GM19099 (cell line): Measurements from ENCODE around the gene FZR1.

Experiments
- POLR2A ChIP-seq: IDR thresholded peaks from 3 replicates; pipeline ENCODE4 v1.6.1; 2011; ENCODE audit warnings: low read depth; ENCODE audit not compliant: insufficient read length; ENCODE audit errors: extremely low read depth

FZR1 gene

GRCh38 chr19:3538258-3538929 lies 32.3 kb downstream of the FZR1 start:
- TF ChIP-seq POLR2A, result no peak

- no peak for TF ChIP-seq POLR2A
Observed at GRCh38 chr19:3538965-3539755, 33.0 kb downstream of the FZR1 start, which contains the start of gene TEKTIP1. Gene TEKTIP1, plus strand, starts transcription at chr19:3539174. Its CDS starts 4 bp downstream, at chr19:3539178.

DNA sequence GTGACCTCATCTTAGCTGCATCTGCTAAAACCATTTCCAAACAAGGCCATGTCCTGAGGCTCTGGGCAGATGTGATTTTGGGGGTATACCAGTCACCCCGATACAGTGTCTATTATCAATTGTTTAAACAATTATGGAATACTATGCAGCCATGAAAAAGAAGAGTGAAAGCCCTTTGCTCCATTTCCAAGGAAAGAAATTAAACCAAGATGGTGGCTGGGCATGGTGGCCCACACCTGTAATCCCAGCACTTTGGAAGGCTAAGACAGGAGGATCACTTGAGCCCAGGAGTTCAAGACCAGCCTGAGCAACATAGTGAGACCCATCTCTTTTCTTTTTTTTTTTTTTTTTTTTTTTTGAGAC lies 33.6 kb downstream of the FZR1 start:
- no peak for TF ChIP-seq POLR2A

DNA sequence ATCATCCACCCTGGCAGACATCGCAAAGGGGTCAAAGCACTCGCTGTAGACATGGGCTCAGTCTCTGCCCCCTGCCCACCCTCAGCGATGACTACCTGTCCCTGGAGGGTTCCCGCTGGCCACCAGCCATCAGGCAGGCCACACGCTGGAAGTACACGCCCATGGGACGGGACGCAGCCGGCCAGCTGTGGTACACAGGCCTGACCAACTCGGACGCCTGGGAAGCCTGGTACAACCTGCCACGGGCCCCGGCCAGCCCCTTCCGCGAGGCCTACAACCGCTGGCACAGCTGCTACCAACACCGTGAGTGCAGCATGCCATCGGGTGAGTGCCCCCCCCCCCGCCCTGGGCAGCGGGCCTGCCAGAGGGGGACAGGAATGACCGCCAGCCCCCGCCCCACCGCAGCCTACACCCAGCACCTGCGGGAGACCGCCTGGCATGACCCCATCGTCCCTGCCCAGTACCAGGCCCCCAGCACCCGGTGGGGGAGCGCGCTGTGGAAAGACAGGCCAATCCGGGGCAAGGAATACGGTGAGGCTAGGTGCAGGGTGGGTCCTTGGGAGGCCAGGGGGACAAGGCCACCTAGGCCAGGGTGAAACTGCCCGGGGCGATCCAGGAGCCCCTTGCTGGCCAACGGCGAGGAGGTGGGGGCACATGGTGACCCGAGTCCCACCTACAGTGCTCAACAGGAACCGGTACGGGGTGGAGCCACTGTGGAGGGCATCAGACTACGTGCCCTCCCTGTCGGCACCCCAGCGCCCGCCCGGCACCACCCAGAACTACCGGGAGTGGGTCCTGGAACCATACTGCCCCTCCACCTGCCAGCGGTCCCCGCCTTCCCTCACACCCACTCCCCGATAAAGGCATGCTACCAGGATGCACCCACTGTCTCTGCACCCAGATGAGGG lies 37.3 kb downstream of the FZR1 start:
- no peak for TF ChIP-seq POLR2A

DNA sequence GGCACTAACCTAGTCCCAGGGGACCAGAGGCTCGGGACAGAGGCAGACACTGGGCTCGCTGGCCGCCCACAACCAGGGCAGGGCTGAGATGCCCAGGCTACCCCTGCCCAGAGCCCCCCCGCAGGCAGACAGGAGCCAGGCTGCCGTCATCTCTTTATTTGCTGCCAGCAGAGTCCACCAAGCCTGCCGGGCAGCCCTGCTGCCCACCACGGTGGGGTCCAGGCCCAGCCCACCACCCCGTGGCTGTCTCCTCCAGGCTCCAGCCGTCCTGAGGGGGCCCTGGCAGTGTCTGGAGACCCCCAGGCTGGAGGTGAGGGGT lies 37.9 kb downstream of the FZR1 start:
- no peak for TF ChIP-seq POLR2A

DNA sequence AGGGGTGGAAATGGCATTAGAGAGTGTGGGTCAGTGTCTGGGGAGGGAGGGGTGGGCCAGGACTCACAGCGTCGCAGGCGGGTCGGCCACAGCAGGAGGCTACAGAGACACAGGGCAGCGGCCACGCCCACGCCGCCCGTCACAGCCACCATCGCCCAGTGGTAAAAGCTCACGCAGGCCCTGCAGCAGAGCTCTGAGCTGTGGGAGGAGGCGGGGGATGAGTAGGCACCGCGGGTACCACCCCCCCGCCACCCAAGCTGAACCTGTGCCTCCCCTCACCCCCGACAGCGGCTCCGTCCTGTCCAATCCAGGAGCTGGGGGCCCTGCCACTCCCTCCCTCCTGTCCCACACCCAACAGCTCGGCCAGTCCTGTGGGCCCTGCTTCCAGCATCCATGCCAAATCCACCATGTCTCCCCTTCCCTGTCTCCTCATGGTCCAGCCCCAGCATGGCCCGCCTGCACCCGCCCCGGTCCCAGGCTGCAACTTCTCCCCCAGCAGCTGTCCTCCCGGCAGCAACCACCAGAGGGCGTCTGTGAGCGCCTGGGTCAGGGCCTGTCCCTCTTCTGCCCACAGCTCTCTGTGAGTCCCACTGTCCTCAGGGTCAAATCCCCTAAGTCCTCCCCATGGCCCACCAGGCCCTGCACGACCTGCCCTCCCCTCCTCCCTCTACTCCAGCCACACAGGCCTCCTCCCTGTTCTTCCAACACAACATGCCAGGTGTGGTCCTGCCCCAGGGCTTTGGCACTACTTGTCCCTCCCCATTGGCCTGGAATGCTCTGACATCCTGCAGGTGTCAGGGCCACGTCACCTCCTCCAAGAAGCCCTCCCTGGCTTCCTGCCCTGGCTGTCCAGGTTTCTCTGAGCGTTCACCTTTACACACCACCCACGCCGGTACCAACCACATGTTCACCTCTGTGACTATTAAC lies 38.9 kb downstream of the FZR1 start:
- TF ChIP-seq POLR2A, result no peak

DNA sequence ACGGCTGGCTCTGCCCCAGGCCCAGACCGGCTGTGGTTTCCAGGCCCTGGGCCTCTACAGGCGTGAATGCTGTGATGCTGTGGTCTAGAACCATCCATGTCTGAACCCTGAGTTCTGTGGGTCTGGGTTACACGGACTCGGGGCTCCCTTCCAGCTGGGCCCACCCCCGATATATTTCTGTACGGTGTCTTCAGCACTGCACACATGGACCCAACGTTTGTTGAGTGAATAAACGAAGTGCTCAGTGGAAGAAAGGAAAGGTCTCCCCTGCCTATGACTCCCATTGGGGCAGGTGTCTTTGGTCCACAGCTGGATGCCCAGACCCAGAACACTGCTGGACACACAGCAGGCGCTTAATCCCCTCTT lies 39.5 kb downstream of the FZR1 start:
- no peak for TF ChIP-seq POLR2A

GRCh38 chr19:3546119-3546518 lies 40.0 kb downstream of the FZR1 start:
- no peak for TF ChIP-seq POLR2A

DNA sequence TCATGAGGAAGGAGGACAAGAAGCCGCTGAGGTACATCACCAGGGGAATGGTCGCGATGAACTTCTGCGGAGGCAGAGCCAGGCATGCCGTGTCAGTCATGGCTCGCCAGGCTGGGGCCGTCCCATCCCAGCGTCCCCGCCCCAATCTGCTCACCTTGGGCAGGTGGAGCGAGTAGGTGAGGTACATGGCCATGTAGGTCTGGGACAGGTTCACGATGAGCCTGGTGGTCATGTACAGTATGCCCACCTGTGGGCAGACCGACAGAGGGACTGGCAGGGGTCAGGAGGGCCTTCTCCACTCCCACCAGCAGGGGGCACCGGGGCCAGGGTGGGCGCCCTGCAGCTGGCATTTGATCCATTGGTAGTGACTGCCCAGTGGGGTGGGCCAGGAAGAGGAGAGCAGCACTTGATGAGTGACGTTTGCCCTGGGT lies 41.2 kb downstream of the FZR1 start:
- TF ChIP-seq POLR2A, result no peak

DNA sequence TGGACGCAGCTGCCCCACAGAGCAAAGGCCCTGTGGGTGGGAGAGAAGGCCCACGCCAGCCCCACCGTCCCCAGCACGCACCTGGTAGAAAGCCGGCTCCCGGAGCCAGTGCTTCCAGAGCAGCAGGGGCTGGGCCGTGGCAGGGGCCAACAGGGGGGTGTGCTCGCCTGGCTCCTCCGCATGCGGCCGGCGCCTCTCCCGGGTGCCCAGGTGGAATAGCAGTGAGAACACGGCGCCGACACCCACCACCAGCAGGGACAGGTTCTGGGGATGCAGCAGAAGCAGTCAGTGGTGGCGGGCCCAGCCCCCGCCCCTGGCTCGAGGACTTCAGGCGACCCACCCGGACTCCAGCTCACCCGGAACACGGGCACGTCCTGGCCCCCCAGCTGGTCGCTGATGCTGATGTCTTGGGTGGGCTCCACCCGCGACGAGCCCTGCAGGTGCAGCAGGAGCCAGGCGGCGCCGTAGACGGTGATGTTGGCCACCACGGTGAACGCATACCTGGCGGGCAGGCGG lies 41.7 kb downstream of the FZR1 start:
- no peak for TF ChIP-seq POLR2A

- TF ChIP-seq POLR2A, result no peak
Observed at GRCh38 chr19:3548606-3549005, 42.5 kb downstream of the FZR1 start.

DNA sequence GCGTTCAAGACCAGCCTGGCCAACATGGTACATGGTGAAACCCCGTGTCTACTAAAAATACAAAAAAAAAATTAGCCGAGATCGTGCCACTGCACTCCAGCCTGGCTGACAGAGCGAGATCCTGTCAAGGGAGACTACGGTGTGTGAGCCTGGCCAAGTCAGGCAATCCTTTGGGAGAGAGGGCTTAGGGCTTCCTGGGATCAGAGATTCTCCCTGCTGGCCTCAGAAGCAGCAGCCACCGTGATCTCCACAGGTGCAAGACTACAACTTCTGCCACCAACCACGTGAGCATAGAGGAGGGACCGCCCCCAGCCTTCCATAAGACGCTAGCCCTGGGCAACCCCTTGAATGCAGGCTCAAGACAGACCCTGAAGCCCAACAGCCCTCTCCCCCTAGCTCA lies 43.7 kb downstream of the FZR1 start:
- TF ChIP-seq POLR2A, result no peak

- no peak for TF ChIP-seq POLR2A
Observed at GRCh38 chr19:3550947-3551791, 45.1 kb downstream of the FZR1 start.

- TF ChIP-seq POLR2A, result no peak
Observed at GRCh38 chr19:3551792-3552095, 45.6 kb downstream of the FZR1 start.
